ENCODE results near the gene GADD45B.
A peak's percentile ranks its signal among the peaks of the same experiment; 100 is the strongest.
"Not testable (repeated sequence)": the region's sequence is repeated elsewhere in the genome, so short reads cannot be mapped to it uniquely, and the experiment has no call there.

The GADD45B gene

GRCh38 chr19:2494447-2495129, 18.7 kb downstream of the GADD45B start:
- H3K9ac ChIP-seq (ENCODE audit: insufficient read length) = no peak overlapping the region
- DNase-seq (ENCODE audit: low read depth, low spot score) = no peak
- TF ChIP-seq FOXP2 (optimal IDR thresholded peaks at IDR 0.05; ENCODE audit: control extremely low read depth, extremely low read length, insufficient read depth) (no peak), EZH2 (IDR thresholded peaks at IDR 0.05) (no peak), POLR2AphosphoS5 (IDR thresholded peaks at IDR 0.05; ENCODE audit: borderline replicate concordance, low read depth, low read length) (no peak)
- no peaks in the 10 kb centered on the region for H3K9me3 ChIP-seq (ENCODE audit: low read depth, low read length)
- no peak overlapping the region for H3K27ac ChIP-seq
- H3K36me3 ChIP-seq (ENCODE audit: insufficient read depth, low read length) = no peaks in the 10 kb centered on the region
- peak overlapping the region; percentile 65 for H3K4me3 ChIP-seq

GRCh38 chr19:2495130-2495641, 19.3 kb downstream of the GADD45B start:
- H3K9ac ChIP-seq (ENCODE audit: insufficient read length) = no peak overlapping the region
- H3K36me3 ChIP-seq (ENCODE audit: insufficient read depth, low read length) = no peaks in the 10 kb centered on the region
- TF ChIP-seq POLR2AphosphoS5 (IDR thresholded peaks at IDR 0.05; ENCODE audit: borderline replicate concordance, low read depth, low read length) (no peak), FOXP2 (optimal IDR thresholded peaks at IDR 0.05; ENCODE audit: control extremely low read depth, extremely low read length, insufficient read depth) (no peak), EZH2 (IDR thresholded peaks at IDR 0.05) (no peak)
- peak overlapping the region; percentile 65 for H3K4me3 ChIP-seq
- no peaks in the 10 kb centered on the region for H3K9me3 ChIP-seq (ENCODE audit: low read depth, low read length)
- no peak overlapping the region for H3K27ac ChIP-seq
- no peak for DNase-seq (ENCODE audit: low read depth, low spot score)

GRCh38 chr19:2495651-2496316, 19.9 kb downstream of the GADD45B start:
- Histone ChIP-seq H3K9me3 (ENCODE audit: low read depth, low read length) (no peaks in the 10 kb centered on the region), H3K4me3 (no peak overlapping the region), H3K27ac (no peak overlapping the region), H3K36me3 (ENCODE audit: insufficient read depth, low read length) (no peaks in the 10 kb centered on the region), H3K9ac (ENCODE audit: insufficient read length) (no peak overlapping the region)
- DNase-seq (ENCODE audit: low read depth, low spot score) = no peak
- no peak for TF ChIP-seq EZH2 (IDR thresholded peaks at IDR 0.05)
- TF ChIP-seq FOXP2 (optimal IDR thresholded peaks at IDR 0.05; ENCODE audit: control extremely low read depth, extremely low read length, insufficient read depth) = no peak
- no peak for TF ChIP-seq POLR2AphosphoS5 (IDR thresholded peaks at IDR 0.05; ENCODE audit: borderline replicate concordance, low read depth, low read length)

GRCh38 chr19:2497186-2497585, 21.3 kb downstream of the GADD45B start:
- no peak overlapping the region for H3K9ac ChIP-seq (ENCODE audit: insufficient read length)

GRCh38 chr19:2500156-2500555, 24.2 kb downstream of the GADD45B start:
- Histone ChIP-seq H3K4me3 (no peak overlapping the region), H3K36me3 (ENCODE audit: insufficient read depth, low read length) (no peaks in the 10 kb centered on the region), H3K9me3 (ENCODE audit: low read depth, low read length) (no peaks in the 10 kb centered on the region), H3K27ac (no peak overlapping the region), H3K9ac (ENCODE audit: insufficient read length) (no peak overlapping the region)
- no peak for TF ChIP-seq EZH2 (IDR thresholded peaks at IDR 0.05)
- TF ChIP-seq POLR2AphosphoS5 (IDR thresholded peaks at IDR 0.05; ENCODE audit: borderline replicate concordance, low read depth, low read length) = no peak
- no peak for TF ChIP-seq FOXP2 (optimal IDR thresholded peaks at IDR 0.05; ENCODE audit: control extremely low read depth, extremely low read length, insufficient read depth)
- no peak for DNase-seq (ENCODE audit: low read depth, low spot score)

More at GRCh38 chr19:2497186-2497585, 21.3 kb downstream of the GADD45B start:
- no peaks in the 10 kb centered on the region for H3K9me3 ChIP-seq (ENCODE audit: low read depth, low read length)
- no peaks in the 10 kb centered on the region for H3K36me3 ChIP-seq (ENCODE audit: insufficient read depth, low read length)
- no peak for DNase-seq (ENCODE audit: low read depth, low spot score)
- no peak for TF ChIP-seq FOXP2 (optimal IDR thresholded peaks at IDR 0.05; ENCODE audit: control extremely low read depth, extremely low read length, insufficient read depth)
- no peak overlapping the region for H3K27ac ChIP-seq
- H3K4me3 ChIP-seq = no peak overlapping the region

GRCh38 chr19:2500841-2501261, 24.9 kb downstream of the GADD45B start:
- H3K4me3 ChIP-seq = no peak overlapping the region
- H3K9me3 ChIP-seq (ENCODE audit: low read depth, low read length) = no peaks in the 10 kb centered on the region
- no peak overlapping the region for H3K27ac ChIP-seq
- no peak for TF ChIP-seq EZH2 (IDR thresholded peaks at IDR 0.05)
- no peak overlapping the region for H3K9ac ChIP-seq (ENCODE audit: insufficient read length)
- H3K36me3 ChIP-seq (ENCODE audit: insufficient read depth, low read length) = no peaks in the 10 kb centered on the region
- DNase-seq (ENCODE audit: low read depth, low spot score) = no peak

- no peak for DNase-seq (ENCODE audit: low read depth, low spot score)
- no peaks in the 10 kb centered on the region for H3K36me3 ChIP-seq (ENCODE audit: insufficient read depth, low read length)
- H3K4me3 ChIP-seq = no peak overlapping the region
- H3K27ac ChIP-seq = no peak overlapping the region
- TF ChIP-seq FOXP2 (optimal IDR thresholded peaks at IDR 0.05; ENCODE audit: control extremely low read depth, extremely low read length, insufficient read depth) = no peak
- no peak for TF ChIP-seq POLR2AphosphoS5 (IDR thresholded peaks at IDR 0.05; ENCODE audit: borderline replicate concordance, low read depth, low read length)
- TF ChIP-seq EZH2 (IDR thresholded peaks at IDR 0.05) = no peak
- no peak overlapping the region for H3K9ac ChIP-seq (ENCODE audit: insufficient read length)
- H3K9me3 ChIP-seq (ENCODE audit: low read depth, low read length) = no peaks in the 10 kb centered on the region
Observed at GRCh38 chr19:2503521-2504109, 27.7 kb downstream of the GADD45B start.

- not testable (repeated sequence) for H3K4me3 ChIP-seq; DNase-seq (ENCODE audit: low read depth, low spot score); H3K9ac ChIP-seq (ENCODE audit: insufficient read length); H3K9me3 ChIP-seq (ENCODE audit: low read depth, low read length); H3K36me3 ChIP-seq (ENCODE audit: insufficient read depth, low read length); H3K27ac ChIP-seq
Observed at GRCh38 chr19:2506656-2507055, 30.7 kb downstream of the GADD45B start.

Data from SK-N-MC (cell line).